Measurements from ENCODE around the gene FCSK.

The FCSK gene

DNA sequence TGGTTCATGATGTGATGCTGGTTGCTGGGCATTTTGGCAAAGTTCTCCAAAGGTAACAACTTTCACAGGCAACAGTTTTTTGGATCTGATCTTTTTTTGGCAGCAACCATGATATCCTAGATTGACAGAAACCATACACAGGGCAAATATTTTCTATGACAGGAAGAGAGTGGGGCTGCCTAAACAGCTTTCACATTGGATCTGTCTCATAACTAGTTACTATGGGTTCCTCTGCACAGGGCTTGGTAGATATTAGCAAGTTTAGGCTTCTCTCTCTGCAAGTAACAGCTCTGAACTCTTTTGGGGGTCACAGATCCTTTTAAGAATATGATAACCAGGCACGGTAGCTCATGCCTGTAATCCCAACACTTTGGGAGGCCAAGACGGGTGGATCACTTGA is 40.4 kb downstream of the FCSK start:
- Histone ChIP-seq H3K4me3 (ENCODE audit: low read depth in 1 of 2, low read length in 2 of 2) (no peak overlapping the region), H3K36me3 (ENCODE audit: control insufficient read depth in 1 of 2, insufficient read depth in 2 of 2, low read length in 2 of 2) (peaks cover 33 to 62% of the 10 kb centered on the region in 2 donors), H3K9ac (ENCODE audit: low read depth in 1 of 2, low read length in 2 of 2) (no peak overlapping the region), H3K27me3 (ENCODE audit: control insufficient read depth in 1 of 2, insufficient read depth in 2 of 2, low read length in 2 of 2) (no peaks in the 10 kb centered on the region), H3K4me1 (ENCODE audit: control insufficient read depth in 1 of 2, insufficient read depth in 2 of 2, low read length in 2 of 2) (peaks cover 0 to 4% of the 10 kb centered on the region in 2 donors), H3K9me3 (ENCODE audit: control insufficient read depth in 1 of 2, low read length in 2 of 2) (no peaks in the 10 kb centered on the region), H3K27ac (ENCODE audit: low read depth, low read length) (no peak overlapping the region)

GRCh38 chr16:70495425-70496182 is 41.2 kb downstream of the FCSK start:
- Histone ChIP-seq H3K36me3 (ENCODE audit: control insufficient read depth in 1 of 2, insufficient read depth in 2 of 2, low read length in 2 of 2) (peaks cover 33 to 54% of the 10 kb centered on the region in 2 donors), H3K27ac (ENCODE audit: low read depth, low read length) (no peak overlapping the region), H3K9me3 (ENCODE audit: control insufficient read depth in 1 of 2, low read length in 2 of 2) (no peaks in the 10 kb centered on the region)

DNA sequence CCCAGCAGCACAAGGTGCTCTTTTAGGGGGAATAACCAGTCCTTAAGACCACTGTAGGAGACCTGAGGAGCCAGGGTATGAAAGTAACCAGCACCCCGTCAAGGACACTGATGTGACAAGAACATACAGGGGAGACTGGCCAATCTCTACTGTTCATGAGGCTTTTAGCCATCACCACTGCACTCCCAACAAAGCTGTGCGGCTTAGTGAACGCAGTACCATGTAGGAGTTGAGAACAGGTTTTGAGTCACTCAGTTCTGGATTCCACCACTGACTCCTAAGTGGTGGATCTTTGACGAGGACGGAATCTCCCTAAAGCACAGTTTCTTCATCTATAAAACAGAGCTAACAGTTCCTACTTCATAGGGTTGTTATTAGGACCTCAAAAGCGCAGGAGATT is 42.1 kb downstream of the FCSK start:
- no peak overlapping the region for H3K27ac ChIP-seq (ENCODE audit: low read depth, low read length)
- no peak overlapping the region for H3K9ac ChIP-seq (ENCODE audit: low read depth in 1 of 2, low read length in 2 of 2)
- peaks cover 33 to 56% of the 10 kb centered on the region in 2 donors for H3K36me3 ChIP-seq (ENCODE audit: control insufficient read depth in 1 of 2, insufficient read depth in 2 of 2, low read length in 2 of 2)
- peaks cover 0 to 4% of the 10 kb centered on the region in 2 donors for H3K4me1 ChIP-seq (ENCODE audit: control insufficient read depth in 1 of 2, insufficient read depth in 2 of 2, low read length in 2 of 2)
- no peak overlapping the region for H3K4me3 ChIP-seq (ENCODE audit: low read depth in 1 of 2, low read length in 2 of 2)
- no peaks in the 10 kb centered on the region for H3K9me3 ChIP-seq (ENCODE audit: control insufficient read depth in 1 of 2, low read length in 2 of 2)
- H3K27me3 ChIP-seq (ENCODE audit: control insufficient read depth in 1 of 2, insufficient read depth in 2 of 2, low read length in 2 of 2) = no peaks in the 10 kb centered on the region

More at GRCh38 chr16:70495425-70496182, 41.2 kb downstream of the FCSK start:
- Histone ChIP-seq H3K4me1 (ENCODE audit: control insufficient read depth in 1 of 2, insufficient read depth in 2 of 2, low read length in 2 of 2) (peaks cover 0 to 4% of the 10 kb centered on the region in 2 donors), H3K27me3 (ENCODE audit: control insufficient read depth in 1 of 2, insufficient read depth in 2 of 2, low read length in 2 of 2) (no peaks in the 10 kb centered on the region), H3K4me3 (ENCODE audit: low read depth in 1 of 2, low read length in 2 of 2) (no peak overlapping the region), H3K9ac (ENCODE audit: low read depth in 1 of 2, low read length in 2 of 2) (no peak overlapping the region)

DNA sequence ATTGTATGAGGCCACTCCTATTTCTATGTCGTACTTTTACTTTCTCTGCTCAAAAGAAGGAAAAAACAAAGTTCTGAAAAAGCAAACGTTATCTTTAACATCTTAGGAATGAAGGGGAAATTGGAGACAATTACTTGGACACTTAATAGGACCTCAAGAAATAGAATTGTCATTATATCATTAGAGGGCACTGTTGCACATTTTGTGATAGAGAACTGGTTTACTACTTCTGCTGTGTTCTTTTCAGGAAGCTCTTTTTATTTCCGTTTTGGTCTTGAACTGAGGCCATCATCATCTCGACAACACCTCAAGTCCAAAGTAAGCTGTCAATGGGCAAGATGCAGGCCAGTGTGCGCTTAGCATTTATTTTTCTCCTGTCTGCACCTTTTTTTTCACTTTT is 54.4 kb downstream of the FCSK start:
- Histone ChIP-seq H3K4me3 (ENCODE audit: low read depth in 1 of 2, low read length in 2 of 2) (no peak overlapping the region), H3K4me1 (ENCODE audit: control insufficient read depth in 1 of 2, insufficient read depth in 2 of 2, low read length in 2 of 2) (no peaks in the 10 kb centered on the region), H3K9me3 (ENCODE audit: control insufficient read depth in 1 of 2, low read length in 2 of 2) (no peaks in the 10 kb centered on the region), H3K27ac (ENCODE audit: low read depth, low read length) (no peak overlapping the region), H3K9ac (ENCODE audit: low read depth in 1 of 2, low read length in 2 of 2) (no peak overlapping the region), H3K27me3 (ENCODE audit: control insufficient read depth in 1 of 2, insufficient read depth in 2 of 2, low read length in 2 of 2) (no peaks in the 10 kb centered on the region), H3K36me3 (ENCODE audit: control insufficient read depth in 1 of 2, insufficient read depth in 2 of 2, low read length in 2 of 2) (peaks cover 30 to 66% of the 10 kb centered on the region in 2 donors)

- Histone ChIP-seq H3K36me3 (ENCODE audit: control insufficient read depth in 1 of 2, insufficient read depth in 2 of 2, low read length in 2 of 2) (peaks cover 35 to 74% of the 10 kb centered on the region in 2 donors), H3K27ac (ENCODE audit: low read depth, low read length) (no peak overlapping the region), H3K9me3 (ENCODE audit: control insufficient read depth in 1 of 2, low read length in 2 of 2) (no peaks in the 10 kb centered on the region), H3K4me3 (ENCODE audit: low read depth in 1 of 2, low read length in 2 of 2) (no peak overlapping the region), H3K9ac (ENCODE audit: low read depth in 1 of 2, low read length in 2 of 2) (no peak overlapping the region), H3K27me3 (ENCODE audit: control insufficient read depth in 1 of 2, insufficient read depth in 2 of 2, low read length in 2 of 2) (no peaks in the 10 kb centered on the region), H3K4me1 (ENCODE audit: control insufficient read depth in 1 of 2, insufficient read depth in 2 of 2, low read length in 2 of 2) (no peaks in the 10 kb centered on the region)
Observed at GRCh38 chr16:70510216-70510615, 55.8 kb downstream of the FCSK start.

DNA sequence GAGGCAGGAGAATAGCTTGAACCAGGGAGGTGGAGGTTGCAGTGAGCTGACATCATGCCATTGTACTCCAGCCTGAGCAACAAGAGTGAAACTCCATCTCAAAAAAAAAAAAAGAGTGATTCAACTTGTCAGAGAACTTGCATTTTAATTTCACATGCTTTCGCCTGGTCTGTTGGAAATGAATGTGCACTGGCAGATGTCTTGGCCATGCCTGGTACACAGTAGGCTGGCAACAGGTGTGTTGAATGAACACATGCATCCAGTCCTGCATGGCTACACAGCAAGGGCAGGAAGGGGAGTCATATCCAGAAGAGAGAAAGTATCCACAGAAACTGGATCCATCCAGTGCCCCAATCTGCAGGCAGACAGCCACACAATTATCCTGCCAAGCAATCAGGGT is 57.4 kb downstream of the FCSK start:
- no peak overlapping the region for H3K4me3 ChIP-seq (ENCODE audit: low read depth in 1 of 2, low read length in 2 of 2)
- H3K9ac ChIP-seq (ENCODE audit: low read depth in 1 of 2, low read length in 2 of 2) = no peak overlapping the region
- H3K9me3 ChIP-seq (ENCODE audit: control insufficient read depth in 1 of 2, low read length in 2 of 2) = no peaks in the 10 kb centered on the region
- no peak overlapping the region for H3K27ac ChIP-seq (ENCODE audit: low read depth, low read length)
- no peaks in the 10 kb centered on the region for H3K4me1 ChIP-seq (ENCODE audit: control insufficient read depth in 1 of 2, insufficient read depth in 2 of 2, low read length in 2 of 2)
- H3K36me3 ChIP-seq (ENCODE audit: control insufficient read depth in 1 of 2, insufficient read depth in 2 of 2, low read length in 2 of 2) = peaks cover 42 to 81% of the 10 kb centered on the region in 2 donors
- no peaks in the 10 kb centered on the region for H3K27me3 ChIP-seq (ENCODE audit: control insufficient read depth in 1 of 2, insufficient read depth in 2 of 2, low read length in 2 of 2)

DNA sequence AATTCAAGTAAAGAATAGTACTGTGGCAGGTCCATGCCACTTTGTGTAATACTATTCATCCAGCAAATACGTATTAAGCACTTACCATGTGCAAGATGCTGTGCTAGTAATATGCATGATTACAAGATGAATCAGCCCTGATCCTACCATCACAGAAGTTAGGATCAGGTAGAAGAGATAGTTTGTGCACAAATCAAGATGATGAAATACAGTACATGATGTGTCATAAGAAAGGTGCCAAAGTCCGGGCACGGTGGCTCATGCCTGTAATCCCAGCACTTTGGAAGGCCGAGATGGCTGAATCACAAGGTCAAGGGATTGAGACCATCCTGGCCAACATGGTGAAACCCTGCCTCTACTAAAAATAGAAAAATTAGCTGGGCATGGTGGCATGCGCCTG is 58.1 kb downstream of the FCSK start:
- Histone ChIP-seq H3K9ac (ENCODE audit: low read depth in 1 of 2, low read length in 2 of 2) (no peak overlapping the region), H3K27me3 (ENCODE audit: control insufficient read depth in 1 of 2, insufficient read depth in 2 of 2, low read length in 2 of 2) (no peaks in the 10 kb centered on the region), H3K9me3 (ENCODE audit: control insufficient read depth in 1 of 2, low read length in 2 of 2) (no peaks in the 10 kb centered on the region), H3K36me3 (ENCODE audit: control insufficient read depth in 1 of 2, insufficient read depth in 2 of 2, low read length in 2 of 2) (peaks cover 42 to 82% of the 10 kb centered on the region in 2 donors), H3K4me1 (ENCODE audit: control insufficient read depth in 1 of 2, insufficient read depth in 2 of 2, low read length in 2 of 2) (no peaks in the 10 kb centered on the region), H3K27ac (ENCODE audit: low read depth, low read length) (no peak overlapping the region), H3K4me3 (ENCODE audit: low read depth in 1 of 2, low read length in 2 of 2) (no peak overlapping the region)

DNA sequence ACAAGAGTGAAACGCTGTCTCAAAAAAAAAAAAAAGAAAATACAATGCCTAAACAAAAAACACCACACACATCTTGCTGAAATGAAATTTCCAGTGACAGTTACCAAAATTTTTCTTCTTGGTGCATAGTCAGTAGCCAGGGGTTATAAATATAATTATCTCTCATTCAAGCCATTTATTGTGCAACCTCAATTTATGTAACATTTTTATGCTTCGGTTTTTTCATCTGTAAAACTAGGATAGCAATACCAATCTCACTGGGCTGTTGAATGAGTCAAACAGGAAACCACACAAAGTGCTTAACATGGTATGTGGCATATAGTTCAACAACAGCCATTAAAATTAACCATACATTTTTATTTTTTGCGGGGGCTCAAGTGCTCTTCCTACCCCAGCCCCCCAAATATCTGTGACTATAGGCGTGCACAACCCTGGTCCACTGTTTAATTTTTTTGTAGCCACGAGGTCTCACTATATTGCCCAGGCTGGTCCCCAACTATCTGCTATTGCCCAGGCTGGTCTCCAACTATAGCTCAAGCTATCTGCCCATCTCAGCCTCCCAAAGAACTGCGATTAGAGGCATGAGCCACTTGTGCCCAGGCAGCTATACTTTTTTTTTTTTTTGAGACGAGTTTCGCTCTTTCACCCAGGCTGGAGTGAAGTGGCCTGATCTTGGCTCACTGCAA is 66.4 kb downstream of the FCSK start:
- no peak overlapping the region for H3K4me3 ChIP-seq (ENCODE audit: low read depth in 1 of 2, low read length in 2 of 2)
- no peaks in the 10 kb centered on the region for H3K9me3 ChIP-seq (ENCODE audit: control insufficient read depth in 1 of 2, low read length in 2 of 2)
- peak overlapping the region; percentile 20 for H3K27ac ChIP-seq (ENCODE audit: low read depth, low read length)
- peaks cover 10 to 28% of the 10 kb centered on the region in 2 donors for H3K36me3 ChIP-seq (ENCODE audit: control insufficient read depth in 1 of 2, insufficient read depth in 2 of 2, low read length in 2 of 2)
- no peaks in the 10 kb centered on the region for H3K27me3 ChIP-seq (ENCODE audit: control insufficient read depth in 1 of 2, insufficient read depth in 2 of 2, low read length in 2 of 2)
- no peak overlapping the region for H3K9ac ChIP-seq (ENCODE audit: low read depth in 1 of 2, low read length in 2 of 2)
- H3K4me1 ChIP-seq (ENCODE audit: control insufficient read depth in 1 of 2, insufficient read depth in 2 of 2, low read length in 2 of 2) = peaks cover 14 to 16% of the 10 kb centered on the region in 2 donors

DNA sequence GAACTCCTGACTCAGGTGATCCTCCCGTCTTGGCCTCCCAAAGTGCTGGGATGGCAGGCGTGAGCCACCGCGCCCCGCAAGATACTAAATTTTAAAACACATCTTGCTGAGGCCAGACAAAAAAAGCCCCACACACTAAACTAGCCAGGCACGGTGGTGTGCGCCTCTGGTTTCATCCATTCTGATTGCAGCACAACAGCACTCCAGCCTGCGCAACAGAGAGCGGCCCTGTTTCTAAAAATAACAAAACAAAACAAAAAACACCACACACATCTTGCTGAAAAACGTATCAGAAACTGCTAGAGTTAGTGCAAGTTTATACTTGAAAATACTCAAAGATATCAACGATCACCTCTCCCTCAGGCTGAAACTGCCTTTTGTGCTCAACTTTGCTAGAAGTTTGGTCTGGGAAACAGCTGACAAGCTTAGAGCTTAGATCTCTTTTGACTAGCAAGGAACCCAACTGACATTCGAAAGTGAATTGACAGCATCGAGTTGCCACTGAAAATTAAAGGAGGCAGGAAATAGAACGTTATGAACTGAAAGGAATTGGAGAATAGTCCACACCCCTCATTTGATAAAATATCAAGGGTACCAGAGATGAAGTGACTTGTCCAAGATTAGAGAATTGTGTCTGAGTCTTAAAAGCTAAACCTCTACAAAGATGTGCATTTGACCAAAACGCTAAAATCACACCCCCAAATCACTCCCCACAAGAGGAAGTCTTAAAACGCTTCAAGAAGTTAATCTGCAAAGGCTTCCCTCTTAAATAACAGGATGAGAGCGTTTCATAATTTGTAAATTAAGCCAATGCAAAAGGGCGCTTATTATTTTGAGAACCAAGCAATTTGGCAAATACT is 68.1 kb downstream of the FCSK start:
- Histone ChIP-seq H3K27me3 (ENCODE audit: control insufficient read depth in 1 of 2, insufficient read depth in 2 of 2, low read length in 2 of 2) (no peaks in the 10 kb centered on the region), H3K4me3 (ENCODE audit: low read depth in 1 of 2, low read length in 2 of 2) (peak overlapping the region; percentile 98 to 100), H3K9me3 (ENCODE audit: control insufficient read depth in 1 of 2, low read length in 2 of 2) (no peaks in the 10 kb centered on the region), H3K27ac (ENCODE audit: low read depth, low read length) (no peak overlapping the region), H3K9ac (ENCODE audit: low read depth in 1 of 2, low read length in 2 of 2) (peak overlapping the region; percentile 87 to 90), H3K36me3 (ENCODE audit: control insufficient read depth in 1 of 2, insufficient read depth in 2 of 2, low read length in 2 of 2) (peaks cover 9 to 18% of the 10 kb centered on the region in 2 donors), H3K4me1 (ENCODE audit: control insufficient read depth in 1 of 2, insufficient read depth in 2 of 2, low read length in 2 of 2) (peaks cover 25 to 29% of the 10 kb centered on the region in 2 donors)

Measured in duodenal mucosa (tissue), 2 donors.